Heart left ventricle (tissue), 13 donors: ENCODE results near the gene ZNF423.

Source experiments
- CTCF ChIP-seq, 12 donors: fragments of 200-600 bp; sonication (generic) in 4 of 12; IDR thresholded peaks; one replicate each; pipeline versions ENCODE4 v1.5.0 to v1.8.0; 2018 to 2022; ENCODE audit warnings: antibody characterized with exemption in 12 of 12, mild to moderate bottlenecking in 5 of 12
- POLR2A ChIP-seq, 2 donors: fragments of 450-650 bp; IDR thresholded peaks; one replicate each; pipeline ENCODE4 v1.6.1; 2017; ENCODE audit warnings: antibody characterized with exemption in 2 of 2, mild to moderate bottlenecking in 2 of 2, moderate library complexity in 2 of 2
- donor health status: ischemic (EF 13 %, LVEDD 7.1; RV severe dilation, severe dysfunction).
- donor health status: DM: no; HTN: yes; CAD: no.
- donor health status: DM: no; HTN: no; CAD: no.
- donor health status: ischemic (EF 25% LVEDD 6.9; RV normal size, moderate dysfunction).
- donor health status: ischemic (EF 25% LVEDD 5.7; RV mildly dilated, moderate dysfunction).
- donor health status: ischemic (EF 35%, LVEDD 5.7; RV mildly dilated, moderate dysfunction).
- donor health status: nonischemic (EF 11% LVEDD 7.7; RV severe dilation, severe dysfunction).
- donor health status: DM: yes; HTN: yes; CAD: no.
- donor health status: PGD.
- donor health status: ischemic (EF 29% LVEDD 5.4; RV normal size, mild dysfunction).
- donor health status: nonischemic (EF 23%, LVEDD 6.1; RV moderate dilation, normal function).

- TF ChIP-seq POLR2A (IDR thresholded peaks at IDR 0.05) (no peak), CTCF (IDR thresholded peaks at IDR 0.05) (no peak)
Observed at GRCh38 chr16:49852279-49852678, 3.6 kb downstream of the ZNF423 start.
